ENCODE measurements around the gene TCF12.

Gene TCF12

GRCh38 chr15:56918046-56918938, at the start of gene TCF12:
Gene TCF12, plus strand, starts transcription at chr15:56918644. Its CDS starts 1,270 bp downstream, at chr15:56919914.
- H3K9ac ChIP-seq: no peak within 1 kb of the TSS
- peak; percentile 47 for TF ChIP-seq CTCF (IDR thresholded peaks at IDR 0.05)
- peaks cover 2% of the 10 kb centered on the region for H3K79me2 ChIP-seq

GRCh38 chr15:56869573-56869972, 48.9 kb upstream of the TCF12 start:
- no peak for TF ChIP-seq CTCF (IDR thresholded peaks at IDR 0.05)
- Histone ChIP-seq H3K4me2 (ENCODE audit: low read length) (no peak overlapping the region), H3K79me2 (no peaks in the 10 kb centered on the region), H3K4me3 (ENCODE audit: low read depth, low read length) (no peak overlapping the region), H3K4me1 (no peaks in the 10 kb centered on the region), H2AFZ (no peak overlapping the region), H3K9ac (no peak overlapping the region), H3K27ac (no peak overlapping the region), H3K36me3 (ENCODE audit: control insufficient read depth, insufficient read depth, low read length) (no peaks in the 10 kb centered on the region), H3K9me3 (ENCODE audit: control insufficient read depth, low read length) (no peaks in the 10 kb centered on the region), H3K27me3 (ENCODE audit: control insufficient read depth, insufficient read depth, low read length) (no peaks in the 10 kb centered on the region)

More at GRCh38 chr15:56918046-56918938, at the start of gene TCF12:
- H3K36me3 ChIP-seq (ENCODE audit: control insufficient read depth, insufficient read depth, low read length): no peaks in the 10 kb centered on the region
- H3K4me1 ChIP-seq: no peaks in the 10 kb centered on the region
- H3K27me3 ChIP-seq (ENCODE audit: control insufficient read depth, insufficient read depth, low read length): no peaks in the 10 kb centered on the region
- peak within 1 kb of the TSS; percentile 90 for H3K4me3 ChIP-seq (ENCODE audit: low read depth, low read length)
- peak within 1 kb of the TSS; percentile 71 for H2AFZ ChIP-seq
- peak within 1 kb of the TSS; percentile 78 for H3K27ac ChIP-seq
- peak within 1 kb of the TSS; percentile 90 for H3K4me2 ChIP-seq (ENCODE audit: low read length)
- no peaks in the 10 kb centered on the region for H3K9me3 ChIP-seq (ENCODE audit: control insufficient read depth, low read length)

GRCh38 chr15:56871185-56871584, 47.3 kb upstream of the TCF12 start:
- Histone ChIP-seq H2AFZ (no peak overlapping the region), H3K4me3 (ENCODE audit: low read depth, low read length) (no peak overlapping the region), H3K9ac (no peak overlapping the region), H3K4me2 (ENCODE audit: low read length) (no peak overlapping the region), H3K27me3 (ENCODE audit: control insufficient read depth, insufficient read depth, low read length) (no peaks in the 10 kb centered on the region), H3K9me3 (ENCODE audit: control insufficient read depth, low read length) (no peaks in the 10 kb centered on the region), H3K79me2 (no peaks in the 10 kb centered on the region), H3K27ac (no peak overlapping the region), H3K4me1 (no peaks in the 10 kb centered on the region), H3K36me3 (ENCODE audit: control insufficient read depth, insufficient read depth, low read length) (no peaks in the 10 kb centered on the region)
- TF ChIP-seq CTCF (IDR thresholded peaks at IDR 0.05): no peak

- no peak overlapping the region for H3K9ac ChIP-seq
- no peak overlapping the region for H3K27ac ChIP-seq
- H3K4me3 ChIP-seq (ENCODE audit: low read depth, low read length): no peak overlapping the region
- no peak overlapping the region for H2AFZ ChIP-seq
- no peaks in the 10 kb centered on the region for H3K79me2 ChIP-seq
- TF ChIP-seq CTCF (IDR thresholded peaks at IDR 0.05): no peak
- no peaks in the 10 kb centered on the region for H3K9me3 ChIP-seq (ENCODE audit: control insufficient read depth, low read length)
- no peak overlapping the region for H3K4me2 ChIP-seq (ENCODE audit: low read length)
- H3K27me3 ChIP-seq (ENCODE audit: control insufficient read depth, insufficient read depth, low read length): no peaks in the 10 kb centered on the region
- H3K4me1 ChIP-seq: no peaks in the 10 kb centered on the region
- H3K36me3 ChIP-seq (ENCODE audit: control insufficient read depth, insufficient read depth, low read length): no peaks in the 10 kb centered on the region
These were observed 46.6 kb upstream of the TCF12 start for GRCh38 chr15:56871867-56872266.
